ENCODE data around the gene ACOT6.
"Not testable (repeated sequence)": the region's sequence is repeated elsewhere in the genome, so short reads cannot be mapped to it uniquely, and the experiment has no call there.

ACOT6 gene, protein sequence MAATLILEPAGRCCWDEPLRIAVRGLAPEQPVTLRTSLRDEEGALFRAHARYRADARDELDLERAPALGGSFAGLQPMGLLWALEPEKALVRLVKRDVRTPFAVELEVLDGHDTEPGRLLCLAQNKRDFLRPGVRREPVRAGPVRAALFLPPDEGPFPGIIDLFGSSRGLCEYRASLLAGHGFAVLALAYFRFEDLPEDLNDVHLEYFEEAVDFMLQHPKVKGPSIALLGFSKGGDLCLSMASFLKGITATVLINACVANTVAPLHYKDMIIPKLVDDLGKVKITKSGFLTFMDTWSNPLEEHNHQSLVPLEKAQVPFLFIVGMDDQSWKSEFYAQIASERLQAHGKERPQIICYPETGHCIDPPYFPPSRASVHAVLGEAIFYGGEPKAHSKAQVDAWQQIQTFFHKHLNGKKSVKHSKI

DNA sequence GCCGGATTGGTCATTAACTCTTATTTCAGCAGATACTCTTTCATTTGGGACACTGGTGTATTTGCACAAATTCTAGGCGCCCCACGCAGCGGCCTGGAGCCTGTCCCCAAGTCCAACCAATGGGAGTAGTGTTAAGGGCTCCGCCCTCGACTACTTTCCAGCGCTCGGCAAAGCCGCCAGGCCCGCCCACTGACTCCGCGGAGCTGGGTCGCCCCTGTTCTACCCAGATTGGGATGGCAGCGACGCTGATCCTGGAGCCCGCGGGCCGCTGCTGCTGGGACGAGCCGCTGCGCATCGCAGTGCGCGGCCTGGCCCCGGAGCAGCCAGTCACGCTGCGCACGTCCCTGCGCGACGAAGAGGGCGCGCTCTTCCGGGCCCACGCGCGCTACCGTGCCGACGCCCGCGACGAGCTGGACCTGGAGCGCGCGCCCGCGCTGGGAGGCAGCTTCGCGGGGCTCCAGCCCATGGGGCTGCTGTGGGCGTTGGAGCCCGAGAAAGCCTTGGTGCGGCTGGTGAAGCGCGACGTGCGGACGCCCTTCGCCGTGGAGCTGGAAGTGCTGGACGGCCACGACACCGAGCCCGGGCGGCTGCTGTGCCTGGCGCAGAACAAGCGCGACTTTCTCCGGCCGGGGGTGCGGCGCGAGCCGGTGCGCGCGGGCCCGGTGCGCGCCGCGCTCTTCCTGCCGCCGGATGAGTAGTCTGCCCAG is at the start of gene ACOT6:
ACOT6 (plus strand) TSS at position 179 of the 707 bp plus-strand sequence; CDS start at position 234, 55 bp downstream.
- peak; percentile 54 for DNase-seq

DNA sequence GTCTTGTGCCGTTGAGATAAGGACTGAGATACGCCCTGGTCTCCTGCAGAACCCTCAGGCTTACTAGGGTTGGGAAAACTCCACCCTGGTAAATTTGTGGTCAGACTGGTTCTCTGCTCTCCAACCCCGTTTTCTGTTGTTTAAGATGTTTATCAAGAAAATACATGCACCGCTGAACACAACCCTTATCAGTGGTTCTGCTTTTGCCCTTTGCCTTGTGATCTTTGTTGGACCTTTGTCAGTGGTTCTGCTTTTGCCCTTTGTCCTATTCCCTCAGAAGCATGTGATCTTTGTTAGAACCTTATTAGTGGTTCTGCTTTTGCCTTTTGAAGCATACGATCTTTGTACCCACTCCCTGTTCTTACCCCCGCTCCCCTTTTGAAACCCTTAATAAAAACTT is 49.6 kb upstream of the ACOT6 start:
- DNase-seq = not testable (repeated sequence)

DNA sequence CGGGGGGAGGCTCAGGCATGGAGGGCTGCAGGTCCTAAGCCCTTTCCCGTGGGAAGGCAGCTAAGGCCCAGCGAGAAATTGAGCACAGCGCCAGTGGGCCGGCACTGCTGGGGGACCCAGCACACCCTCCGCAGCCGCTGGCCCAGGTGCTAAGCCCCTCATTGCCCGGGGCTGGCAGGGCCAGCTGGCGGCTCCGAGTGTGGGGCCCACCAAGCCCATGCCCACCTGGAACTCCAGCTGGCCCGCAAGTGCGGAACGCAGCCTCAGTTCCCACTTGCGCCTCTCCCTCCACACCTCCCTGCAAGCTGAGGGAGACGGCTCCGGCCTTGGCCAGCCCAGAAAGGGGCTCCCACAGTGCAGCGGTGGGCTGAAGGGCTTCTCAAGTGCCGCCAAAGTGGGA is 45.9 kb upstream of the ACOT6 start:
- not testable (repeated sequence) for DNase-seq

DNA sequence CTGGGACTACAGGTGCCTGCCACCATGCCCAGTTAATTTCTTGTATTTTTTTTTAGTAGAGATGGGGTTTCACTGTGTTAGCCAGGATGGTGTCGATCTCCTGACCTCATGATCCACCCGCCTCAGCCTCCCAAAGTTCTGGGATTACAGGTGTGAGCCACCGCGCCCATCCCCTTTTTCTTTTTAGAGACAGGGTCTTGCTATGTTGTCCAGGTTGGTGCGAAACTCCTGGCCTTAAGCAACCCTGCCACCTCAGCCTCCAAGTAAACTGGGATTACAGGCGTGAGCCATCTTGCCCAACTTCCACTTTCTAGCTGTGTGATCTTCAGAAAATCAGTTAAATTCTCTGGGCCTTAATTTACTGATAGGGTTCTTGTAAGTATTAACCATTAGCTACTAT is 45.4 kb upstream of the ACOT6 start:
- not testable (repeated sequence) for DNase-seq

DNA sequence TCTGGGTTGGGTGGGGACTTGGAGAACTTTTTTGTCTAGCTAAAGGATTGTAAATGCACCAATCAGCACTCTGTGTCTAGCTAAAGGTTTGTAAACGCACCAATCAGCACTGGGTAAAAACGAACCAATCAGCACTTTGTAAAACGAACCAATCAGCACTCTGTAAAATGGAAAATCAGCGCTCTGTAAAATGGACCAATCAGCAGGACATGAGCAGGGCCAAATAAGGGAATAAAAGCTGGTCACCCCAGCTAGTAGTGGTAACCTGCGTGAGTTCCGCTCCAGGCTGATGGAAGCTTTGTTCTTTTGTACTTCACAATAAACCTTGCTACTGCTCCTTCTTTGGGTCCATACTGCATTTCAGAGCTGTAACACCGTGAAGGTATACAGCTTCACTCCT is 45.0 kb upstream of the ACOT6 start:
- no peak for DNase-seq

DNA sequence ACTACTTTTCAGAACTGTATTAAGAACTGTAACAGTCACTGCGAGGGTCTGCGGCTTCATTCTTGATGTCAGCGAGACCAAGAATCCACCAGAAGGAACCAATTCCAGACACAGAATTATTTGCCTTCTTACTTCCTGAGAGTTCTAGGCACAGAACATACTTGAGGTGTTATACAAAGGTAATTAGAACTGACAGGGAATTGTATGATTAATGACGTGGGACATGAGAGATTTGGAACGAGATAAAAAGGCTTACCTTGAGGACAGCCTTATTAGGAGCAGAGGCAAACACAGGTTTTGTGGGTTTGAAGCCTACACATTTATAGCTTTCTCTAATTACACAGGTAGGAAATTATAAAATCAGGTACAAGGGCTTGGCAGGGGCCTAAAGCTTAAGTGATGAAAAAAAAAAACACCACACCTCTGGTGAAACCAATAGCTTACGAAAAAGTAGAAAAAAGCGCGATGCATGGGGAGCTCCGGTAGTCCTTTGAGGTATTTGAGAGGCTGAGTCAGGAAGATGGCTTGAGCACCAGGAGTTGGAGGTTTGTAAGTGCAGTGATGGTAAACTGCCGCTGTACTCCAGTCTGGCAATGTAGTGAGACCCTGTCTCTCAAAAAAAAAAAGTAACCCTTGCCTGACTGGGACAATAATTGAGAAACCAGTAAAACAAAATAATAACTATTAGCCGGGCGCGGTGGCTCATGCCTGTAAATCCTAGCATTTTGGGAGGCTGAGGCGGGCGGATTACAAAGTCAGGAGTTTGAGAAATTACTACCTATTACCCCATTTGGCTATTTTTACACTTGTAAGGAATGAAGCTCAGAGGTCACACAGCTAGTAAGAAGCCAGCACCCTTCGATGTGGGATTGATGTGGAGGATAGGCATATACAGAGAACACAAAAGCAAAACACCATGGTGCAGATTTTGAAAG is 44.1 kb upstream of the ACOT6 start:
- no peak for DNase-seq

DNA sequence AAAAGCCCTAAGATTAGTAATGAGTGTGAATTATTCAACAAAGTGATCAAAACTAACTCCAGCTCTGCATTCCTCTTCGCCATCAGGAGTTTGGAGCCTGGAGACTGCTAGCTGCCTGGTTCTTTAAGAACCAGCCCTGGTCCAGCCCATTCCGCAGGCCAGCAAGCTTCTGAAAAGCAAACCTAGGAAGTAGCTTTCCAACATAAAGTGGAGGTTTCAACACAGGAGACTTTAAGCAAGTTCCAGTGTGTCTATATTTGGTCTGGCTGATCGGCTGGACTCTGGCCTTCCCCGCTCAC is 43.5 kb upstream of the ACOT6 start:
- not testable (repeated sequence) for DNase-seq

DNA sequence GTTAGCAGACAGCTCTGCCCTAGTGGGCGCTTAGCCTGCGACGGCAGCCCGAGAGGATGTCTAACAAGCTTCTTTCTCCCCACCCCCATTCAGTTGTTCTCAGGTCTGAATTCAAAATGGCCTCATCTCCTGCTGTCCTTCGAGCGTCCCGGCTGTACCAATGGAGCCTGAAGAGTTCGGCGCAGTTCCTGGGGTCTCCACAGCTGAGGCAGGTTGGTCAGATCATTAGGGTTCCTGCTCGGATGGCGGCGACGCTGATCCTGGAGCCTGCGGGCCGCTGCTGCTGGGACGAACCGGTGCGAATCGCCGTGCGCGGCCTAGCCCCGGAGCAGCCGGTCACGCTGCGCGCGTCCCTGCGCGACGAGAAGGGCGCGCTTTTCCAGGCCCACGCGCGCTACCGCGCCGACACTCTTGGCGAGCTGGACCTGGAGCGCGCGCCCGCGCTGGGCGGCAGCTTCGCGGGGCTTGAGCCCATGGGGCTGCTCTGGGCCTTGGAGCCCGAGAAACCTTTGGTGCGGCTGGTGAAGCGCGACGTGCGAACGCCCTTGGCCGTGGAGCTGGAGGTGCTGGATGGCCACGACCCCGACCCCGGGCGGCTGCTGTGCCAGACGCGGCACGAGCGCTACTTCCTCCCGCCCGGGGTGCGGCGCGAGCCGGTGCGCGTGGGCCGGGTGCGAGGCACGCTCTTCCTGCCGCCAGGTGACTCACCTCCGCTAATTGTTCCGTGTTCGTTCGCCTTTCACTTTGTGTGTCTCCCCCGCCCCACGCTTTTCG is 42.9 kb upstream of the ACOT6 start, which contains the start of gene ACOT2:
ACOT2 (plus strand) TSS at position 29 of the 774 bp plus-strand sequence; CDS start at position 57, 28 bp downstream.
- DNase-seq = peak; percentile 82

DNA sequence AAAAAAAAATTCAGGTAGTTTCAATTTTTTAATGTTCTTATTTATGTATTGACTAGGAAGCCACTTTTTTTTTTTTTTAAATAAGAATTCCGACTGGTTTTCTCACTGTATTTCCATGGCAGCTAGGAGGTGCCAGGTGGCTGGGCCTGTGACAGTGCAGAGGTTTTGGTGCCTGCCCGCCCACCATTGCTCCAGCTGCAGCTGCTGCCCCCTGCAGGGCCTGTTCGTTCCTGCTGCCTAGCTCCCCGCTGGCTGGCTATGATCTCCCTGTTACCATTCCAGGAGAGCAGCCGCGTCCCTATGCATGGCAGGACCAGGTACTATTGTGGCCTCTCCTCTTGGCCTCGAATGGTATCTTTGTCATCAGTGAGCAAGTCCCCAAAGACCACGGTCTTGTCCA is 41.4 kb upstream of the ACOT6 start:
- peak; percentile 59 for DNase-seq

DNA sequence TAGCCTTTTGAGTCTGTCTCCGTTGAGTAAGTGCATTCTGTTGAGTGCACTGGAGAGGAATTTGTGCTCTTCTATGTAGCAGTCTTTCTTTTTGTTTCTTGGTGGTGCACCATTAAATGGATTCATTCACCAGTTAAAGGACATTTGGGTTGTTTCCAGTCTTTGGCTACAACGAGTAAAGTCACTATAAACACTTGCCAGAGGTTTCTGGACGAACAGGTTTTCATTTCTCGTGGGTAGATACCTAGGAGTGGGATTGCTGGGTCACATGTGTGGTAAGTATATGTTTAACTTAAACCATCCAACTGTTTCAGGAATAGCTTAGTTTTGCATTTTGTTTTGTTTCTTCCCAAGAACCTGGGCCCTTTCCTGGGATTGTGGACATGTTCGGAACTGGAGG is 39.3 kb upstream of the ACOT6 start:
- DNase-seq = not testable (repeated sequence)

DNA sequence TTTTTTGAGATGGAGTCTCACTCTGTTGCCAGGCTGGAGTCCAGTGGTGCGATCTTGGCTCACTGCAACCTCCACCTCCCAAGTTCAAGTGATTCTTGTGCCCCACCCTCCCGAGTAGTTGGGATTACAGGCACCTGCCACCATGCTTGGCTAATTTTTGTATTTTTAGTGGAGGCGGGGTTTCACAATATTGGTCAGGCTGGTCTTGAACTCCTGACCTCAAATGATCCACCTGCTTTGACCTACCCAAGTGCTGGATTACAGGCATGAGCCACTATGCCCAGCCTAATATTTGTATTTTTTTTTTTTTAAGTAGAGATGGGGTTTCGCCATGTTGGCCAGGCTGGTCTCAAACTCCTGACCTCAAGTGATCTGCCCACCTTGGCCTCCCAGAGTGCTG is 38.6 kb upstream of the ACOT6 start:
- not testable (repeated sequence) for DNase-seq

DNA sequence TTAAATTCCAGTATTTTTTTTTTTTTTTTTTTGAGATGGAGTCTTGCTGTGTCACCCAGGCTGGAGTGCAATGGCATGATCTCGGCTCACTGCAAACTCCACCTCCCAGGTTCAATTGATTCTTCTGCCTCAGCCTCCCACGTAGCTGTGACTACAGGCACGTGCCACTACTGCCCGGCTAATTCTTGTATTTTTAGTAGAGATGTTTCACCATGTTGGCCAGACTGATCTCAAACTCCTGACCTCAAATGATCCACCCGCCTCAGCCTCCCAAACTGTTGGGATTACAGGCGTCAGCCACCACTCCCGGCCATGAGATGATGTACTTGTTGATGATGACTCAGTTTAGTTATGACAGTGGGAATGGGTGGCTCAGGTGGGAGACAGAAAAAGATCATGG is 38.1 kb upstream of the ACOT6 start:
- DNase-seq = not testable (repeated sequence)

DNA sequence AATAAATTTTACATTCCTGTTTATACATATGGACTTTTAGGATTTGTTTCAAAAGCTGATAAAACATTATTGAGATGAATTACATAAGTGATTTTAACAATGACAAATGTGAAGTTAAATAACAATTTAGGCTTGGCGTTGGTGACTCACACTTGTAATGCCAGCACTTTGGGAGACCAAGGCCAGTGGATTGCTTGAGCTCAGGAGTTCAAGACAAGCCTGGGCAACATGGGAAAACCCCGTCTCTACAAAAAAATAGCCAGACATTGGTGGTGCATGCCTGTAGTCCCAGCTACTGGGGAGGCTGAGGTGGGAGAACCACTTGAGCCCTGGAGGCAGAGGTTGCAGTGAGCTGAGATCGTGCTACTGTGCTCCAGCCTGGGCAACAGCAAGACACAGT is 35.9 kb upstream of the ACOT6 start:
- DNase-seq = no peak

DNA sequence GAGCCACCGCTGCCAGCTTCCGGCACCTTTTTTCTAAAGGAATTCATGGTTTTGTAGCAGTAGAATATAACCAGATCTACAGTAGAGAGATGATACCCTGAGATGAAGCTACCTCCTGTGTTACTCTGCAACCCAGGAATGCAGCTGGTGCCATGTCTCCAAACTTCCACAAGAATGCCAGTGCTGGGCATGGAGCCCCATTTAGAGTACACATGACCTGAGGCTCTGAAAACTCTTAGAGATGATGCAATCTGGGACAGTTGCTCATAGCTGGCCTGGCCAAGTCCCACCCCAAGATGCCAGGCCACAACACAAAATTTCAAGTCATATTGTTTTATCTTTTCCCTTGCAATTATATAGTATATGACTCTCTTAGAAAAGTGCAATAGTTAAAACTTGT is 35.1 kb upstream of the ACOT6 start:
- not testable (repeated sequence) for DNase-seq

DNA sequence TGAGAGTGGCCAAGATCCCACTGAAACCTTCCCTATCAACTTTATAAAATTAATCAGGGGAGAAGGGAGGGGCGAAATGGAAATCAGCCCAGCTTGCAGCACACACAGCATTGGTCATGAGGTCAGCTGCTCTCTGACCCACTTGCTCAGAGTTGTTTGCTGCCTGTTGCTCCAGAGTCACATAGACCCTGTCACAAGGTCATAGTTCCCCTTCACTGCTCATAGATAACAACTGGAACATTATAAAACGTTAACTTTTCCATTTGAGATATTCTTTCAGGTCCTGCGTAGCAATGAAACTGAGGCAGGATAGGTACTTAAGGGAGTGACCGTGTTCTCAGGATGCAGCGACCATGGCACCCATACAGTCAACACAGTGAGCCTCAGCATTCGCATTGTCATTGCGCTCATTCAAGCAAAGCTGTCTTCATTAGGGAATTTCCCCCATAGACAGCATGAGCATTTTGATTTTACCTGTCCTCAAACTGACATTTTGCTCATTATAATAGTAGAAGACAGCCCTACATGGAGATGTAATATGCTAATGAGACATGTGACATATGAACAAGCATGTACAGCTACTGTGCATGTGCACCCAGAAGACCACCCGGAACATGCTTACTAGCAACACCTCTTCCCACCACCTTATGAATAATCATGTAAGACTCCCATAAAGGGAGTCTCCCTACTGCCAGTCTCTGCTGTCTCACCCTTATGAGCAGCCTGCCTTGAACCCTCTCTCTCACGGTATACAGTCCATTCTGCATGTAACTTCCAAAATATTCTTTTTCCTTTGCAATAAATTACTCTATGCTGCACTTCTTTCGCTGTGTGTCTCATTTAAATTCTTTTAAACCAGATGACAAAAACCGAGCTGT is 30.0 kb upstream of the ACOT6 start:
- not testable (repeated sequence) for DNase-seq

DNA sequence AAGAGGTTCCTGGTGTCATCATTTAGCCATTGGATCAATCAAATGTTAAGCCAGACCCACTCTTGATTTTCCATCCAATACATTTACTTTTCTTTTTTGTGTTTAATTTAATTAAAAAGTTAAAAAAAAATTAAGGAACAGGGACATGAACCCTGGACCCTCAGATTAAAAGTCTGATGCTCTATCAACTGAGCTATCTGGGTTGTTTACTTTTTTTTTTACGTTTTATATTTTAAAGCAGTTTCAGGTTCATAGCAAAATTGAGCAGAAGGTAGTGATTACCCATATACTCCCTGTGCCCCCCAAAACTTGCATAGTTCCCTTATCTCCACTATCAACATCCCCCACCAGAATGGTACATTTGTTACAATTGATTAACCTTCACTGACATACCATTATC is 23.6 kb upstream of the ACOT6 start:
- no peak for DNase-seq

DNA sequence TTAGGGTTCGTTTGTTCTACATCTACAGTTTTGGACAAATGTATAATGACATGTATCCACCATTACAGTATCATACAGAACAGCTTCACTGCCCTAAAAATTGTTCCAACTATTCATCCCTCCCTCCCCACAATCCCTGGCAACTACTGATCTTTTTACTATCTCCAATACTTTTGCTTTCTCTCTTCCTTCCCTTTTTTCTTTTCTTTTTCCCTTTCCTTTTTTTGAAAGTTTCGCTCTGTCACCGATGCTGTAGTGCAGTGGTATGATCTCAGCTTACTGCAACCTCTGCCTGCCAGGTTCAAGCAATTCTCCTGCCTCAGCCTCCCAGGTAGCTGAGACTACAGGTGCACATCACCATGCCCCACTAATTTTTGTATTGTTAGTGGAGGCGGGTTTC is 23.2 kb upstream of the ACOT6 start:
- DNase-seq = no peak

DNA sequence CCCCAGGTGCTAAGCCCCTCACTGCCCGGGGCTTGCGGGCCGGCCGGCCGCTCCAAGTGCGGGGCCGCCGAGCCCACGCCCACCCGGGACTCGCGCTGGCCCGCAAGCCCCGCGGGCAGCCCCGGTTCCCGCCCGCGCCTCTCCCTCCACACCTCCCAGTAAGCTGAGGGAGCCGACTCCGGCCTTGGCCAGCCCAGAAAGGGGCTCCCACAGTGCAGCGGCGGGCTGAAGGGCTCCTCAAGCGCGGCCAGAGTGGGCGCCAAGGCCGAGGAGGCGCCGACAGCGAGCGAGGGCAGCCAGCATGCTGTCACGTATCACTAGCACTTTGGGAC is 21.7 kb upstream of the ACOT6 start:
- DNase-seq = not testable (repeated sequence)

DNA sequence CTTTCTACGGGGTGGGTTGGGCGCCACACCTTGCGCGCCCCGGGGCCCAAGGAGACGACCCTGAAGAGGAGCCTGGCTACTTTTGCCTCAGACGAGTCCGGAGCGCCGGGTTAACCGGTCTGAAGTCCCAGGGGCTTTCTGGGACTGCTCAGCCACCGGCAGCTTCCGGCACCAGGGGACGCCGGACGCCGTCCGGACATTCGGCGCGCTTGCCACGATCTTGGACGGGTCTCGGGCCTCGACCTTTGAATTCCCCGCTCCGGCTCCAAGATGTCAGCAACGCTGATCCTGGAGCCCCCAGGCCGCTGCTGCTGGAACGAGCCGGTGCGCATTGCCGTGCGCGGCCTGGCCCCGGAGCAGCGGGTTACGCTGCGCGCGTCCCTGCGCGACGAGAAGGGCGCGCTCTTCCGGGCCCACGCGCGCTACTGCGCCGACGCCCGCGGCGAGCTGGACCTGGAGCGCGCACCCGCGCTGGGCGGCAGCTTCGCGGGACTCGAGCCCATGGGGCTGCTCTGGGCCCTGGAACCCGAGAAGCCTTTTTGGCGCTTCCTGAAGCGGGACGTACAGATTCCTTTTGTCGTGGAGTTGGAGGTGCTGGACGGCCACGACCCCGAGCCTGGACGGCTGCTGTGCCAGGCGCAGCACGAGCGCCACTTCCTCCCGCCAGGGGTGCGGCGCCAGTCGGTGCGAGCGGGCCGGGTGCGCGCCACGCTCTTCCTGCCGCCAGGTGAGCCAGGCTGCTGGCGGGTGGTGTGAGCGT is 20.4 kb upstream of the ACOT6 start, which contains the start of gene ACOT4:
ACOT4 (plus strand) TSS at position 184 of the 760 bp plus-strand sequence; CDS start at position 271, 87 bp downstream.
- DNase-seq = peak; percentile 63

DNA sequence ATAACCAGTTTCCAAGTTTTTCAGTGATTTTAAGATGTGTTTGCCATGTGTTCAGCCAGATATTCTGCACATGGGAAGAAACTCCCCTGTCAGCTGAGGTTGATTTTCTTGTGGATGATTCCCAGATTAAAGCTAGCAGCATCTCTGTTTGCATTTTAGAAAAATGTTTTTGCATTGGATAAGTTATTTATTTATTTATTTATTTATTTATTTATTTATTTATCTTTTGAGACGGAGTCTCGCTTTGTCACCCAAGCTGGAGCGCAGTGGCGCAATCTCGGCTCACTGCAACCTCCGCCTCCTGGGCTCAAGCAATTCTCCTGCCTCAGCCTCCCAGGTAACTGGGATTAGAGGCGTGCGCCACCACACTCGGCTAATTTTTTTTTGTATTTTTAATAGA is 17.8 kb upstream of the ACOT6 start:
- DNase-seq = no peak

DNA sequence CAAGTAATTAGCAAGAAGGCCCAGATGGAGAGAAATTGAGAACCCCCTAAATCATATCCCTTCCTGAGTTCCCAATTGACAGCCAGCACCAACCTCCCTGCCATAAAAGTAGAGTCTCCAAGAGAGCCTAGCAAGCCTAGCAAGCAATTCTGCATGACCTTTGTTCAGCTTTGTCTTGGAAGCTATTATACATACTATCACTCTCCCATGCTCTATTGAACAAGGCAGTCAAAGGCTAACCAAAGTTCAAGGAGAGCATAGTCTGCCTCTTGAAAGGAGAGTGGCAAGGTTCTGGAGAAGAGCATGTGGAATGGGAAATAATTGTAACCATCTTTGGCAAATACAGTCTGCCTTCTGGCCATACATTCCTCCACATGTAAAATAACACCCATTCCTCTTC is 12.8 kb upstream of the ACOT6 start:
- no peak for DNase-seq

Measured in NCI-H345 (cell line).